A549 (cell line): ENCODE measurements around the gene NR3C1. TPM values are rescaled to one million over a fixed set of nuclear protein-coding genes. Genes with fewer than 3 reads are reported as not detected.

Experiments used
- ATAC-seq, 2 experiments: fragments of 200-7000 bp in 1 of 2; fragments of >200 bp in 1 of 2; cut with Nextera tagmentation in 1 of 2; cut with Tn5 transposase in 1 of 2; 3 replicates each; pipeline versions ENCODE4 v1.8.0 to v1.9.1; 2018 to 2020; ENCODE audit warnings: mild to moderate bottlenecking in 1 of 2, moderate library complexity in 1 of 2
- CTCF ChIA-PET: fragments of 300-600 bp; sonication (Branson Sonifier 250); formaldehyde crosslinking; extraction: SDS; loops from one replicate; lab custom pipeline; 2021; ENCODE audit warnings: antibody characterized with exemption, inconsistent platforms; lab: Yijun Ruan, JAX
- POLR2A ChIA-PET: fragments of 350-600 bp; formaldehyde crosslinking; extraction: SDS; loops from one replicate; lab custom pipeline; 2021; ENCODE audit warnings: antibody characterized with exemption, inconsistent platforms; lab: Yijun Ruan, JAX
- DNase-seq, 2 experiments: peaks; one replicate each; pipeline versions ENCODE4 v3.0.0 to v3.0.0-alpha.2; 2011 to 2016; ENCODE audit warnings: low read depth in 1 of 2, low spot score in 1 of 2
- FAIRE-seq: peaks from 2 replicates; lab custom pipeline; 2011; peaks lifted over from hg19 to GRCh38; lab: Jason Lieb, UNC
- H3K27ac ChIP-seq, 2 experiments: fragments of >200 bp; sonication (Bioruptor Twin); formaldehyde crosslinking; 3 replicates each; pipeline ENCODE4 v1.5.1; 2016 to 2017
- H3K4me1 ChIP-seq: fragments of >200 bp; sonication (Bioruptor Twin); formaldehyde crosslinking; 3 replicates; pipeline ENCODE4 v1.6.1; 2016
- H3K4me2 ChIP-seq: fragments of >200 bp; sonication (Bioruptor Twin); formaldehyde crosslinking; 3 replicates; pipeline ENCODE4 v1.6.1; 2016
- H3K4me3 ChIP-seq: fragments of >200 bp; sonication (Bioruptor Twin); formaldehyde crosslinking; 3 replicates; pipeline ENCODE4 v1.5.1; 2016
- H3K9me3 ChIP-seq: fragments of >200 bp; sonication (Bioruptor Twin); formaldehyde crosslinking; 3 replicates; pipeline ENCODE4 v1.6.1; 2016
- BHLHE40 ChIP-seq: IDR thresholded peaks from 2 replicates; pipeline ENCODE4 v1.6.1; 2012; ENCODE audit warnings: low read depth, low read length, inconsistent platforms
- CBX2 ChIP-seq: fragments of 200-600 bp; sonication (generic); IDR thresholded peaks from 2 replicates; pipeline ENCODE4 v1.6.1; 2016; ENCODE audit warnings: low read depth, mild to moderate bottlenecking, borderline replicate concordance
- CBX8 ChIP-seq: fragments of 200-600 bp; sonication (generic); IDR thresholded peaks from 2 replicates; pipeline ENCODE4 v1.6.1; 2016
- CEBPB ChIP-seq, 2 experiments: fragments of >200 bp in 1 of 2; sonication (Bioruptor Twin) in 1 of 2; formaldehyde crosslinking in 1 of 2; IDR thresholded peaks; 2 replicates each; pipeline ENCODE4 v1.6.1; 2012 to 2016
- CTCF ChIP-seq: fragments of >200 bp; sonication (Bioruptor Twin); formaldehyde crosslinking; IDR thresholded peaks from 3 replicates; pipeline ENCODE4 v1.5.1; 2016
- ESRRA ChIP-seq: fragments of 150-350 bp; IDR thresholded peaks from 2 replicates; pipeline ENCODE4 v1.6.1; 2014; ENCODE audit warnings: mild to moderate bottlenecking, low read length, borderline replicate concordance
- FOXS1 ChIP-seq: fragments of 250-450 bp; sonication (Bioruptor Pico); IDR thresholded peaks from 2 replicates; pipeline ENCODE4 v1.5.0; 2020; ENCODE audit warnings: mild to moderate bottlenecking, moderate library complexity
- HOXA7 ChIP-seq: fragments of 250-450 bp; sonication (Bioruptor Pico); IDR thresholded peaks from 2 replicates; pipeline ENCODE4 v1.5.0; 2020; ENCODE audit warnings: mild to moderate bottlenecking, moderate library complexity
- HOXB5 ChIP-seq: fragments of 250-450 bp; sonication (Bioruptor Pico); IDR thresholded peaks from 2 replicates; pipeline ENCODE4 v1.5.0; 2020; ENCODE audit warnings: mild to moderate bottlenecking, moderate library complexity
- JUN ChIP-seq, 2 experiments: fragments of >200 bp; sonication (Bioruptor Twin); formaldehyde crosslinking; IDR thresholded peaks; 2 replicates in 1 of 2; 3 replicates in 1 of 2; pipeline ENCODE4 v1.6.1; 2016 to 2017
- KDM5A ChIP-seq: fragments of 200-600 bp; sonication (generic); IDR thresholded peaks from 2 replicates; pipeline ENCODE4 v1.6.1; 2016; ENCODE audit warnings: antibody characterized with exemption, mild to moderate bottlenecking
- MYC ChIP-seq: IDR thresholded peaks from 2 replicates; pipeline ENCODE4 v1.6.1; 2012; ENCODE audit warnings: mild to moderate bottlenecking, inconsistent platforms, low read length, improper control_type of control experiment, borderline replicate concordance
- NFE2L2 ChIP-seq: fragments of 150-350 bp; conservative IDR thresholded peaks from 2 replicates; pipeline ENCODE4 v1.6.1; 2014; ENCODE audit warnings: low read length
- NPAS2 ChIP-seq: fragments of 250-450 bp; sonication (Bioruptor Pico); IDR thresholded peaks from 2 replicates; pipeline ENCODE4 v1.8.0; 2022; ENCODE audit warnings: mild to moderate bottlenecking, moderate library complexity, borderline replicate concordance
- NR3C1 ChIP-seq: fragments of >200 bp; sonication (Bioruptor Twin); formaldehyde crosslinking; IDR thresholded peaks from 3 replicates; pipeline ENCODE4 v1.6.1; 2017
- PBX3 ChIP-seq: IDR thresholded peaks from 2 replicates; pipeline ENCODE4 v1.6.1; 2012
- PHF8 ChIP-seq: fragments of 200-600 bp; sonication (generic); IDR thresholded peaks from 2 replicates; pipeline ENCODE4 v1.6.1; 2016; ENCODE audit warnings: low read depth, mild to moderate bottlenecking, antibody characterized with exemption, moderate library complexity, borderline replicate concordance
- RAD21 ChIP-seq, 2 experiments: fragments of >200 bp in 1 of 2; sonication (Bioruptor Twin) in 1 of 2; formaldehyde crosslinking in 1 of 2; IDR thresholded peaks in 1 of 2; conservative IDR thresholded peaks in 1 of 2; 2 replicates in 1 of 2; 3 replicates in 1 of 2; pipeline ENCODE4 v1.6.1; 2012 to 2018; ENCODE audit warnings: inconsistent platforms in 1 of 2
- RCOR1 ChIP-seq: fragments of 150-350 bp; IDR thresholded peaks from 2 replicates; pipeline ENCODE4 v1.6.1; 2014; ENCODE audit warnings: antibody characterized with exemption, low read length, low read depth
- REST ChIP-seq: fragments of 200-600 bp; sonication (generic); IDR thresholded peaks from 2 replicates; pipeline ENCODE4 v1.6.1; 2016; ENCODE audit warnings: antibody characterized with exemption, mild to moderate bottlenecking, moderate library complexity
- RNF2 ChIP-seq: fragments of 200-600 bp; sonication (generic); IDR thresholded peaks from 2 replicates; pipeline ENCODE4 v1.6.1; 2016; ENCODE audit warnings: low read depth, mild to moderate bottlenecking, antibody characterized with exemption, moderate library complexity, borderline replicate concordance
- SMC3 ChIP-seq: fragments of >200 bp; sonication (Bioruptor Twin); formaldehyde crosslinking; IDR thresholded peaks from 3 replicates; pipeline ENCODE4 v1.6.1; 2018; ENCODE audit warnings: inconsistent platforms
- SREBF2 ChIP-seq: fragments of 450-650 bp; IDR thresholded peaks from 2 replicates; pipeline ENCODE4 v1.6.1; 2014; ENCODE audit warnings: mild to moderate bottlenecking, moderate library complexity
- USF2 ChIP-seq: fragments of 450-650 bp; IDR thresholded peaks from 2 replicates; pipeline ENCODE4 v1.6.1; 2014; ENCODE audit warnings: antibody characterized with exemption
- ZNF302 ChIP-seq: fragments of 250-450 bp; sonication (Bioruptor Pico); IDR thresholded peaks from 2 replicates; pipeline ENCODE4 v1.9.0; 2021; ENCODE audit warnings: inconsistent platforms, mild to moderate bottlenecking, moderate library complexity
- ZSCAN20 ChIP-seq: fragments of 250-450 bp; sonication (Bioruptor Pico); IDR thresholded peaks from 2 replicates; pipeline ENCODE4 v1.8.0; 2022; ENCODE audit warnings: mild to moderate bottlenecking, moderate library complexity
- WGBS: methylation state at CpG from one replicate; pipeline ENCODE4 v1.1.6; 2017; ENCODE audit errors: missing lambda C conversion rate; 5-methylcytosine and 5-hydroxymethylcytosine counted together
- polyA plus RNA-seq, 4 experiments: library from polyadenylated mRNA; depleted of rRNA in 3 of 4; stranded (reverse); fragments of >200 nt; fragmentation: RNase III in 1 of 4; extraction: RNeasy Plus Mini Kit Qiagen cat#74134 plus additional on column Dnase treatment in 1 of 4; gene quantifications; 2 replicates in 3 of 4; 3 replicates in 1 of 4; pipeline ENCODE4 v1.2.3, GENCODE V29; 2011 to 2017

Gene NR3C1
- polyA plus RNA-seq, 2 of the 4 experiments (the other 2 are of a cell fraction): 46.5 to 73.0 TPM

GRCh38 chr5:143230676-143230996 is 172.8 kb downstream of the NR3C1 start:
- peak overlapping the region in 1 of 2 experiments; percentile 39; a peak in 1 of 6 replicates for H3K27ac ChIP-seq
- FAIRE-seq: no peak
- no peak for TF ChIP-seq ZSCAN20 (CRISPR knock-in tag)
- TF ChIP-seq PBX3: no peak
- TF ChIP-seq PHF8: no peak
- no peak for TF ChIP-seq USF2
- TF ChIP-seq SREBF2: no peak
- TF ChIP-seq, all 56 proteins: peak for 0
- Histone ChIP-seq H3K9me3 (no peaks in the 10 kb centered on the region), H3K4me2 (no peak overlapping the region), H3K4me1 (peaks cover 31% of the 10 kb centered on the region), H3K4me3 (no peak overlapping the region)
- DNase-seq (no peak), ATAC-seq (no peak)
- 92% methylated on average over 6 of the region's 6 CpGs for WGBS
- CTCF ChIA-PET: interaction anchor here (1.0 to 6.1 kb wide), 3 partner anchors 9 to 12 kb away, joined by 5 to 25 read pairs (median 6); no protein-coding TSS in a partner anchor
- POLR2A ChIA-PET: no interaction called here

GRCh38 chr5:143229896-143230675 is 173.4 kb downstream of the NR3C1 start:
- POLR2A ChIA-PET: no interaction called here
- H3K4me1 ChIP-seq: peaks cover 31% of the 10 kb centered on the region
- CTCF ChIA-PET: interaction anchor here (1.0 to 6.1 kb wide), 3 partner anchors 8 to 11 kb away, joined by 5 to 25 read pairs (median 6); no protein-coding TSS in a partner anchor
- H3K27ac ChIP-seq: peak overlapping the region in 1 of 2 experiments; percentile 50; a peak in 2 of 6 replicates
- H3K4me2 ChIP-seq: no peak overlapping the region
- H3K9me3 ChIP-seq: no peaks in the 10 kb centered on the region
- 85% methylated on average over 10 of the region's 10 CpGs for WGBS
- DNase-seq (no peak), ATAC-seq (no peak), FAIRE-seq (no peak)
- no peak for TF ChIP-seq SREBF2
- no peak for TF ChIP-seq REST
- no peak for TF ChIP-seq CBX2
- TF ChIP-seq FOXS1 (CRISPR knock-in tag): no peak
- TF ChIP-seq CBX8: no peak
- TF ChIP-seq ESRRA: no peak
- no peak for TF ChIP-seq CTCF
- no peak for TF ChIP-seq HOXA7 (CRISPR knock-in tag)
- TF ChIP-seq KDM5A: no peak
- no peak overlapping the region for H3K4me3 ChIP-seq

GRCh38 chr5:143229426-143229895 is 174.0 kb downstream of the NR3C1 start:
- Histone ChIP-seq H3K27ac (peak overlapping the region in 1 of 2 experiments; percentile 50; a peak in 2 of 6 replicates), H3K9me3 (no peaks in the 10 kb centered on the region), H3K4me1 (peaks cover 27% of the 10 kb centered on the region), H3K4me2 (no peak overlapping the region), H3K4me3 (no peak overlapping the region)
- no peak for FAIRE-seq
- WGBS: 87% methylated on average over 7 of the region's 8 CpGs
- peak in 1 of 2 experiments; percentile 10; a peak in 1 of 6 replicates for ATAC-seq
- CTCF ChIA-PET: interaction anchor here (6.1 kb wide), 1 partner anchor 11 kb away, joined by 25 read pairs; no protein-coding TSS in a partner anchor
- POLR2A ChIA-PET: no interaction called here
- no peak for DNase-seq
- no peak for TF ChIP-seq ZNF302 (CRISPR knock-in tag)
- no peak for TF ChIP-seq FOXS1 (CRISPR knock-in tag)
- no peak for TF ChIP-seq CBX2
- TF ChIP-seq SMC3: no peak
- no peak for TF ChIP-seq RCOR1
- TF ChIP-seq RNF2: no peak
- no peak for TF ChIP-seq CEBPB (IDR thresholded peaks at IDR 0.05)
- TF ChIP-seq RAD21 (conservative IDR thresholded peaks at IDR 0.05 in 1 of 2, IDR thresholded peaks at IDR 0.05 in 1 of 2): no peak
- TF ChIP-seq NR3C1: no peak
- TF ChIP-seq HOXB5 (CRISPR knock-in tag): no peak
- no peak for TF ChIP-seq MYC
- TF ChIP-seq BHLHE40: no peak
- TF ChIP-seq JUN (IDR thresholded peaks at IDR 0.05): no peak
- TF ChIP-seq NFE2L2: no peak
- no peak for TF ChIP-seq NPAS2 (CRISPR knock-in tag)
